Esophagus muscularis mucosa (tissue), 4 donors: ENCODE results near the gene SNX18. TPM values are rescaled to one million over a fixed set of nuclear protein-coding genes. Genes with fewer than 3 reads are reported as not detected.

Experiments used
- DNase-seq: peaks from one replicate; pipeline ENCODE4 v3.0.0-alpha.2; 2017; ENCODE audit errors: extremely low spot score
- H3K27ac ChIP-seq, 4 donors: fragments of 200-600 bp; sonication (generic); replicated peaks in 1 of 4; 1 replicate in 3 of 4; 2 replicates in 1 of 4; pipeline ENCODE4 v1.5.1; 2016 to 2019; ENCODE audit warnings: mild to moderate bottlenecking in 1 of 4
- H3K27me3 ChIP-seq, 4 donors: fragments of 200-600 bp; sonication (generic); one replicate each; pipeline versions ENCODE4 v1.5.1 to v1.6.0; 2016 to 2019
- H3K36me3 ChIP-seq, 4 donors: fragments of 200-600 bp; sonication (generic); one replicate each; pipeline ENCODE4 v1.5.1; 2016 to 2019
- H3K4me1 ChIP-seq, 4 donors: fragments of 200-600 bp; sonication (generic); one replicate each; pipeline ENCODE4 v1.5.1; 2016 to 2019
- H3K4me3 ChIP-seq, 4 donors: fragments of 200-600 bp; sonication (generic); 1 replicate in 2 of 4; 2 replicates in 2 of 4; pipeline ENCODE4 v1.5.1; 2016 to 2019; ENCODE audit warnings: mild to moderate bottlenecking in 4 of 4, moderate library complexity in 1 of 4
- H3K9me3 ChIP-seq, 4 donors: fragments of 200-600 bp; sonication (generic); 1 replicate in 3 of 4; 2 replicates in 1 of 4; pipeline ENCODE4 v1.5.1; 2016 to 2019
- EP300 ChIP-seq: sonication (generic); formaldehyde crosslinking; IDR thresholded peaks from one replicate; pipeline ENCODE4 v1.6.1; 2017; ENCODE audit warnings: antibody characterized with exemption
- POLR2A ChIP-seq: fragments of 450-650 bp; IDR thresholded peaks from one replicate; pipeline ENCODE4 v1.6.1; 2017; ENCODE audit warnings: antibody characterized with exemption, moderate library complexity, mild to moderate bottlenecking, low read depth
- POLR2AphosphoS5 ChIP-seq, 2 donors: sonication (generic); formaldehyde crosslinking; IDR thresholded peaks; one replicate each; pipeline ENCODE4 v1.6.1; 2017; ENCODE audit warnings: antibody characterized with exemption in 2 of 2
- WGBS: methylation state at CpG from one replicate; pipeline ENCODE4 v1.1.5; 2018; 5-methylcytosine and 5-hydroxymethylcytosine counted together
- intact Hi-C: fragments of 100-400 bp; cut with DNase I; formaldehyde crosslinking; loops from one replicate; pipeline ENCODE4 v1.15.1; 2023
- total RNA-seq, 4 donors: library from RNA; depleted of rRNA; stranded (reverse); fragments of >200 nt; gene quantifications; one replicate each; pipeline versions ENCODE4 v1.1.0 to v1.2.1, GENCODE V29; 2016
- TF ChIP-seq, protein P1 (sequence below), 3 experiments: fragments of 200-600 bp in 2 of 3; fragments of 450-650 bp in 1 of 3; sonication (generic) in 2 of 3; IDR thresholded peaks; one replicate each; pipeline ENCODE4 v1.5.1; 2017 to 2019; ENCODE audit warnings: antibody characterized with exemption in 3 of 3, mild to moderate bottlenecking in 2 of 3, moderate library complexity in 1 of 3

The SNX18 gene
- total RNA-seq, 4 donors from 2014 or later, result 34.1 to 93.3 (median 57.4) TPM

- Histone ChIP-seq H3K4me1 (peaks cover 4 to 23% (median 16%) of the 10 kb centered on the region in 4 donors), H3K4me3 (no peak overlapping the region), H3K36me3 (no peaks in the 10 kb centered on the region), H3K27ac (peak overlapping the region; percentile 48 to 64 (median 54)), H3K27me3 (no peaks in the 10 kb centered on the region), H3K9me3 (peaks cover 0 to 4% (median 2%) of the 10 kb centered on the region in 4 donors)
- no peak for DNase-seq
- WGBS, result 64% methylated on average over 6 of the region's 7 CpGs
- intact Hi-C loops, result no loop called here
- no peak for TF ChIP-seq POLR2AphosphoS5 (IDR thresholded peaks at IDR 0.05)
- TF ChIP-seq EP300, result no peak
- TF ChIP-seq, protein P1, sequence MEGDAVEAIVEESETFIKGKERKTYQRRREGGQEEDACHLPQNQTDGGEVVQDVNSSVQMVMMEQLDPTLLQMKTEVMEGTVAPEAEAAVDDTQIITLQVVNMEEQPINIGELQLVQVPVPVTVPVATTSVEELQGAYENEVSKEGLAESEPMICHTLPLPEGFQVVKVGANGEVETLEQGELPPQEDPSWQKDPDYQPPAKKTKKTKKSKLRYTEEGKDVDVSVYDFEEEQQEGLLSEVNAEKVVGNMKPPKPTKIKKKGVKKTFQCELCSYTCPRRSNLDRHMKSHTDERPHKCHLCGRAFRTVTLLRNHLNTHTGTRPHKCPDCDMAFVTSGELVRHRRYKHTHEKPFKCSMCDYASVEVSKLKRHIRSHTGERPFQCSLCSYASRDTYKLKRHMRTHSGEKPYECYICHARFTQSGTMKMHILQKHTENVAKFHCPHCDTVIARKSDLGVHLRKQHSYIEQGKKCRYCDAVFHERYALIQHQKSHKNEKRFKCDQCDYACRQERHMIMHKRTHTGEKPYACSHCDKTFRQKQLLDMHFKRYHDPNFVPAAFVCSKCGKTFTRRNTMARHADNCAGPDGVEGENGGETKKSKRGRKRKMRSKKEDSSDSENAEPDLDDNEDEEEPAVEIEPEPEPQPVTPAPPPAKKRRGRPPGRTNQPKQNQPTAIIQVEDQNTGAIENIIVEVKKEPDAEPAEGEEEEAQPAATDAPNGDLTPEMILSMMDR (IDR thresholded peaks at IDR 0.05), result no peak
Measured at GRCh38 chr5:54580997-54581811, 63.6 kb downstream of the SNX18 start.

- Histone ChIP-seq H3K27me3 (no peaks in the 10 kb centered on the region), H3K36me3 (no peaks in the 10 kb centered on the region), H3K4me3 (no peak overlapping the region), H3K9me3 (peaks cover 0 to 8% (median 5%) of the 10 kb centered on the region in 4 donors), H3K4me1 (peaks cover 4 to 23% (median 16%) of the 10 kb centered on the region in 4 donors), H3K27ac (peak overlapping the region; percentile 48 to 64 (median 56))
- WGBS, result 53% methylated on average over 3 of the region's 3 CpGs
- TF ChIP-seq POLR2A, result no peak
- no peak for TF ChIP-seq EP300
- TF ChIP-seq POLR2AphosphoS5 (IDR thresholded peaks at IDR 0.05), result peak in 1 of 2 donors; percentile 29
- TF ChIP-seq, protein P1 (IDR thresholded peaks at IDR 0.05), result no peak
- no peak for DNase-seq
- intact Hi-C loops, result no loop called here
Measured at GRCh38 chr5:54581831-54582548, 64.4 kb downstream of the SNX18 start.

DNA sequence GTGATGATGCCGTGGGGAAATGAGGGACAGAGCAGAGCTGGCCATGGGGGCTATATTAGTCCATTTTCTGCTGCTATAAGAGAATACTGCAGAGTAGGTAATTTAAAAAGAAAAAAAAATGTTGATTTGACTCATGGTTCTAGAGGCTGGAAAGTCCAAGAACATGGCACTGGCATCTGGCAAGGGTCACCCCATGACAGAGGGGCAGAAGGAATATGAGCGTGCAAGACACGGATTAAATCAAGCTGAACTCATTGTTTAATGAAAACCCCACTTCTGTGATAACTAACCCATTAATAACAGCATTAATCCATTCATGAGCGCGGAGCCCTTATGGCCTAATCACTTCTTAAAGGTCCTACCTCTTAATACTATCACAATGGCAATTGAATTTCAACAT, 68.8 kb downstream of the SNX18 start:
- Histone ChIP-seq H3K4me3 (no peak overlapping the region), H3K9me3 (peaks cover 0 to 8% (median 5%) of the 10 kb centered on the region in 4 donors), H3K27me3 (no peaks in the 10 kb centered on the region), H3K4me1 (peaks cover 0 to 10% (median 7%) of the 10 kb centered on the region in 4 donors), H3K36me3 (no peaks in the 10 kb centered on the region), H3K27ac (no peak overlapping the region)
- intact Hi-C loops, result no loop called here
- DNase-seq, result no peak
- TF ChIP-seq POLR2AphosphoS5 (IDR thresholded peaks at IDR 0.05) (no peak), EP300 (no peak)
- TF ChIP-seq, protein P1 (IDR thresholded peaks at IDR 0.05), result no peak
- 96% methylated on average over 5 of the region's 5 CpGs for WGBS

GRCh38 chr5:54589786-54590185, 72.2 kb downstream of the SNX18 start:
- Histone ChIP-seq H3K27me3 (no peaks in the 10 kb centered on the region), H3K36me3 (no peaks in the 10 kb centered on the region), H3K4me1 (no peaks in the 10 kb centered on the region), H3K9me3 (peaks cover 0 to 8% (median 5%) of the 10 kb centered on the region in 4 donors), H3K27ac (no peak overlapping the region), H3K4me3 (no peak overlapping the region)
- TF ChIP-seq POLR2AphosphoS5 (IDR thresholded peaks at IDR 0.05) (no peak), POLR2A (no peak), EP300 (no peak)
- TF ChIP-seq, protein P1 (IDR thresholded peaks at IDR 0.05), result no peak
- intact Hi-C loops, result no loop called here
- WGBS, result 91% methylated on average over 4 of the region's 4 CpGs
- DNase-seq, result no peak
